T-helper 2 cell treated with Interferon-gamma antibody and Interleukin-4, amounts not matched to agents 100 ng/mL and 5 ng/mL, for 36 hours (primary cell): Measurements from ENCODE around the gene STAT2. TPM values are rescaled to one million over a fixed set of nuclear protein-coding genes. Genes with fewer than 3 reads are reported as not detected.
"Not testable (repeated sequence)": the region's sequence is repeated elsewhere in the genome, so short reads cannot be mapped to it uniquely, and the experiment has no call there.

Experiments used
- intact Hi-C: fragments of 100-400 bp; cut with micrococcal nuclease; formaldehyde crosslinking; loops from one replicate; pipeline ENCODE4 v1.15.1; 2023
- total RNA-seq: library from RNA; stranded (reverse); gene quantifications from 2 replicates; pipeline ENCODE4 v1.2.3, GENCODE V29; 2022

The STAT2 gene
- total RNA-seq, 1 donor from 2014 or later: 164 TPM

- intact Hi-C loops: no loop called here
Observed at GRCh38 chr12:56362130-56363059, 2.5 kb upstream of the STAT2 start, which contains the start of gene APOF. TSS of gene APOF (minus strand) at chr12:56362857. CDS start at chr12:56362745, 112 bp downstream.

GRCh38 chr12:56361487-56362129, 1.7 kb upstream of the STAT2 start:
- intact Hi-C loops: loop anchor here (2.0 kb wide), 1 partner anchor 433 kb away; no protein-coding TSS in a partner anchor

- intact Hi-C loops: no loop called here
Observed at GRCh38 chr12:56358836-56359532, 923 bp downstream of the STAT2 start.

GRCh38 chr12:56351325-56351724, 8.6 kb downstream of the STAT2 start:
- intact Hi-C loops: no loop called here

- intact Hi-C loops: no loop called here
Observed at GRCh38 chr12:56350662-56351061, 9.2 kb downstream of the STAT2 start.

GRCh38 chr12:56348776-56349175, 11.1 kb downstream of the STAT2 start:
- intact Hi-C loops: no loop called here

- intact Hi-C loops: not testable (repeated sequence)
Observed at GRCh38 chr12:56347255-56347654, 12.7 kb downstream of the STAT2 start.

GRCh38 chr12:56346675-56347074, 13.2 kb downstream of the STAT2 start:
- intact Hi-C loops: no loop called here

GRCh38 chr12:56342290-56342689, 17.6 kb downstream of the STAT2 start:
- intact Hi-C loops: not testable (repeated sequence)

- intact Hi-C loops: no loop called here
Observed at GRCh38 chr12:56341616-56342015, 18.3 kb downstream of the STAT2 start.

- intact Hi-C loops: loop anchor here (10.0 kb wide), 1 partner anchor 296 kb away; the partner anchor contains the start of gene BAZ2A
Observed at GRCh38 chr12:56339158-56339422, 20.8 kb downstream of the STAT2 start.

- intact Hi-C loops: loop anchor here (1.0 to 10.0 kb wide), 2 partner anchors 22 to 296 kb away; partner anchors contain the start of genes BAZ2A and STAT2
Observed at GRCh38 chr12:56338308-56339157, 21.4 kb downstream of the STAT2 start, which contains the start of gene IL23A. TSS of gene IL23A (plus strand) at chr12:56338884. CDS start at chr12:56339045, 161 bp downstream.

GRCh38 chr12:56337753-56338251, 22.1 kb downstream of the STAT2 start:
- intact Hi-C loops: loop anchor here (1.0 to 10.0 kb wide), 2 partner anchors 22 to 297 kb away; partner anchors contain the start of genes BAZ2A and STAT2

- intact Hi-C loops: loop anchor here (10.0 kb wide), 1 partner anchor 298 kb away; the partner anchor contains the start of gene BAZ2A
Observed at GRCh38 chr12:56336361-56337167, 23.3 kb downstream of the STAT2 start.

- intact Hi-C loops: loop anchor here (2.0 to 10.0 kb wide), 2 partner anchors 113 to 299 kb away; partner anchors contain the start of genes BAZ2A and TIMELESS
Observed at GRCh38 chr12:56335527-56335926, 24.4 kb downstream of the STAT2 start.

GRCh38 chr12:56334490-56334793, 25.5 kb downstream of the STAT2 start:
- intact Hi-C loops: loop anchor here (1.0 to 10.0 kb wide), 3 partner anchors 26 to 300 kb away; partner anchors contain the start of genes BAZ2A, STAT2 and TIMELESS

- intact Hi-C loops: loop anchor here (1.0 to 10.0 kb wide), 5 partner anchors 18 to 301 kb away; partner anchors contain the start of genes BAZ2A, CS, STAT2 and TIMELESS
Observed at GRCh38 chr12:56333679-56334489, 26.0 kb downstream of the STAT2 start, which contains the start of gene PAN2. TSS of gene PAN2 (minus strand) at chr12:56334000. CDS start at chr12:56333094, 906 bp downstream.

- intact Hi-C loops: loop anchor here (1.0 to 10.0 kb wide), 3 partner anchors 17 to 302 kb away; partner anchors contain the start of genes BAZ2A and CS
Observed at GRCh38 chr12:56333197-56333678, 26.7 kb downstream of the STAT2 start.
